Measurements from ENCODE around the gene ATF7IP.

ATF7IP gene

DNA sequence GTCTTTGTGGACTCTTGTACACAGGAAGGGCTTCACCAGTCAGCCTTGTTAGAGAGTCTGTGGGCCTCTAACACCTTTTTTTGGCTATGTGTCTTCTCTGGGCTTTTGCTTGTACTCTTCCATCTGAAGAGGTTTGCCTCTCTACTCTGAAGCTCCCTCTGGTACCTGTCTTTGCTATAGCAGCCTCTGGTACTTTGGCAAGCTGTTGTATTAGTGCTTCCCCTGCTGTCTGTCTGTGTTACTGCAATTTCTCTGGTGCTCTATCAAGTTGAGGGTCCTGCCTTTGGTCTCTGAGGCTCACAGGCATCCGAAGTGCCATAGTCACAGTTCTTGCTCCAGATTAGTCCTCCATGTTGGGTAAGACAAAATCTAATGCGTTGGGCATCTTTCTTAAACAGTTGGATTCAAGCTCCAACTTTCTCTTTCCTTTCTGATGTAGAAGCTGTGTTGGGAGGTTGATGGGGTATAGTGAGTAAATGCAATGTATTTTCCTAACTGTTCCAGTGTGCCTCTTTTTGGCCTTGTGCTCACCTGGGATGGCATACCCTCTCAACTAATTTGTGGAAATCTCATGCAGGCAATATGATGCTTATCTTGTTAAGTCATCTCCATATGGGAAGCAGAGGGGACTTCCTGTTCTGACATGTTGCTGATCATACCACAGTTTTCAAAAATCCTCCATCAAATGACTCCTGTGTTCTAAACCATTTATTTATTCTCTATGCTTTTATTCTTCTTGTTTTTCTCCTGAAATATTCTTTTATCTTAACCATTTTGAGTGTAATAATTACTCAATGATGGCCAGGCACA is 88.8 kb downstream of the ATF7IP start:
- no peak overlapping the region for H3K4me3 ChIP-seq (replicated peaks; ENCODE audit: low read depth, low read length)
- TF ChIP-seq, protein P1, sequence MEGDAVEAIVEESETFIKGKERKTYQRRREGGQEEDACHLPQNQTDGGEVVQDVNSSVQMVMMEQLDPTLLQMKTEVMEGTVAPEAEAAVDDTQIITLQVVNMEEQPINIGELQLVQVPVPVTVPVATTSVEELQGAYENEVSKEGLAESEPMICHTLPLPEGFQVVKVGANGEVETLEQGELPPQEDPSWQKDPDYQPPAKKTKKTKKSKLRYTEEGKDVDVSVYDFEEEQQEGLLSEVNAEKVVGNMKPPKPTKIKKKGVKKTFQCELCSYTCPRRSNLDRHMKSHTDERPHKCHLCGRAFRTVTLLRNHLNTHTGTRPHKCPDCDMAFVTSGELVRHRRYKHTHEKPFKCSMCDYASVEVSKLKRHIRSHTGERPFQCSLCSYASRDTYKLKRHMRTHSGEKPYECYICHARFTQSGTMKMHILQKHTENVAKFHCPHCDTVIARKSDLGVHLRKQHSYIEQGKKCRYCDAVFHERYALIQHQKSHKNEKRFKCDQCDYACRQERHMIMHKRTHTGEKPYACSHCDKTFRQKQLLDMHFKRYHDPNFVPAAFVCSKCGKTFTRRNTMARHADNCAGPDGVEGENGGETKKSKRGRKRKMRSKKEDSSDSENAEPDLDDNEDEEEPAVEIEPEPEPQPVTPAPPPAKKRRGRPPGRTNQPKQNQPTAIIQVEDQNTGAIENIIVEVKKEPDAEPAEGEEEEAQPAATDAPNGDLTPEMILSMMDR (IDR thresholded peaks at IDR 0.05; ENCODE audit: low read length, missing control alignments), result peak; percentile 74
- DNase-seq (ENCODE audit: low read depth), result peak; percentile 66

DNA sequence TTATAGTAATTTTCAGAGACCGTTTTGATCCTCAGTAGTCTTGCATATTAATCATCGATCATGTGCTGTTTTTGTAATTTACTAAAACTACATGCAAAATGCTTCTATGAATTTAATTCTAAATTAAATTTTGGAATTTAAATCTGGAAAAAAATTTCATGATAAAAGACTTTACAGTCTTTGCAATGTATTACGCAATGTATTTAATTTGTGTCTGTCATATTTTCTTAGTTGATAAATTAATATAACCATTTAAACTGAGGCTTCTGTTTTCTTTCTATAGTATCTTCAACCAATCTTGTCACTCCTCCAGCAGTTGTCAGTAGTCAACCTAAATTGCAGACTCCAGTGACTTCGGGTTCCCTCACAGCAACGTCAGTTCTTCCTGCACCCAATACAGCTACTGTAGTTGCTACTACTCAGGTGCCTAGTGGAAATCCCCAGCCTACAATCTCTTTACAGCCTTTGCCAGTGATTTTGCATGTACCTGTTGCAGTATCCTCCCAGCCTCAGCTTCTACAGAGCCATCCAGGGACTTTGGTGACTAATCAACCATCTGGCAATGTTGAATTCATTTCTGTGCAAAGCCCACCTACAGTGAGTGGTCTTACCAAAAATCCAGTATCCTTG is 94.8 kb downstream of the ATF7IP start:
- DNase-seq (ENCODE audit: low read depth), result no peak
- H3K4me3 ChIP-seq (replicated peaks; ENCODE audit: low read depth, low read length), result no peak overlapping the region
- TF ChIP-seq, protein P1 (IDR thresholded peaks at IDR 0.05; ENCODE audit: low read length, missing control alignments), result no peak

DNA sequence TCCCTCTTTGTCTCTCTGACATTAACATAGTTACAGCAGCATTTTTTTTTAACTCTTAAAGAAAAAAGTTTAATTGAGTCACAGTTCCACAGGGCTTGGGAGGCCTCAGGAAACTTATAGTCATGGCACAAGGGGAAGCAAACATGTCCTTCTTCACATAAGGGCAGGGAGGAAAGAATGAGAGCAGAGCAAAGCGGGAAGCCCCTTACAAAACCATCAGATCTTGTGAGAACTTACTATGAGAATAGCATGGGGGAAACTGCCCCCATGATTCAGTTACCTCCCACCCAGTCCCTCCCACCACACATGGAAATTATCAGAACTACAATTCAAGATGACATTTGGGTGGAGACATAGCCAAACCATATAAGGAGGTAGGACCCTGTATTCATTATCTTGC is 106.0 kb downstream of the ATF7IP start:
- TF ChIP-seq, protein P1 (IDR thresholded peaks at IDR 0.05; ENCODE audit: low read length, missing control alignments), result no peak
- no peak overlapping the region for H3K4me3 ChIP-seq (replicated peaks; ENCODE audit: low read depth, low read length)
- DNase-seq (ENCODE audit: low read depth), result no peak

DNA sequence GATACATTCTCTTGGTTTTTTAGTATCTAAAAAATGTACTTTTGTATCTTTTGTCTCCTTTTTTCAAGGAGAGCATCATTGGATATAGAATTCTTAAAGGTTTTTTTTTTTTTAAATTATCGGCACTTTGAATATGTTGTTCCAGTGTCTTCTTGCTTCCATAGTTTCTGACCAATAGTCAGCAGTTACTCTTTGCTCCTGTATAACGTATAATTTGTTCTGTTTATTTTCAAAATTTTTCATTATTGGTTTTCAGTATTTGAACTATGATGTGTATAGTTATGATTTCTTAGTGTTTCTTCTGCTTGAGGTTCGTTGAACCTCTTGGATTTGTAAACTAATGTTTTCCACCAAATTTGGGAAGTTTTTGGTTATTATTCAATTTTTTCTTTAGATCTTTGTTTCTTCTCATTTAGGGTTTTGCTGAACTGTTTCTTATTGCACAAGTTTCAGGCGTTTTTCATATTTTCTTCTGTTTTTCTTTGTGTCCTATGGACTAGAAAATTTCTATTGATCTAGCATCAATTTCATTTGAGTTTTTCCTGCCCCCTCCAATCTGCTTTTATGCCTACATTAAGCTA is 108.3 kb downstream of the ATF7IP start:
- no peak overlapping the region for H3K4me3 ChIP-seq (replicated peaks; ENCODE audit: low read depth, low read length)
- TF ChIP-seq, protein P1 (IDR thresholded peaks at IDR 0.05; ENCODE audit: low read length, missing control alignments), result no peak
- DNase-seq (ENCODE audit: low read depth), result peak; percentile 39

DNA sequence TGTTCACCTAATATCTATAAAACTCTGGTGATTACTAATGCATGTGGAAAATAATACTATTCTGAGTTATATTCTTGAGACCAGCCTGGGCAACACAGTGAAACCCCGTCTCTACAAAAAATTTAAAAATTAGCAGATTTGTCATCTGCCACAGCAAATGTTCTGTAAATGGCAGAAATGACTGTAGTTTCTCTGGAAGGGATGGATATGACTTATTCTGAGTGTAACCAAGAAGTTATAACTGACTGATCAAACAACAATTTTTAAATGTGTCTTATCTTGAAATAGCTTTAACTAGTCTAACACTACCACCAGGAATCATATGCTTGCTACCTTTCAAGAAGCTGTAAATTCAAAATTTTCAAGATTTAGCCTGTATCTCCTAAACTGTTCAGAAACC is 113.5 kb downstream of the ATF7IP start:
- TF ChIP-seq, protein P1 (IDR thresholded peaks at IDR 0.05; ENCODE audit: low read length, missing control alignments), result no peak
- no peak for DNase-seq (ENCODE audit: low read depth)
- no peak overlapping the region for H3K4me3 ChIP-seq (replicated peaks; ENCODE audit: low read depth, low read length)

DNA sequence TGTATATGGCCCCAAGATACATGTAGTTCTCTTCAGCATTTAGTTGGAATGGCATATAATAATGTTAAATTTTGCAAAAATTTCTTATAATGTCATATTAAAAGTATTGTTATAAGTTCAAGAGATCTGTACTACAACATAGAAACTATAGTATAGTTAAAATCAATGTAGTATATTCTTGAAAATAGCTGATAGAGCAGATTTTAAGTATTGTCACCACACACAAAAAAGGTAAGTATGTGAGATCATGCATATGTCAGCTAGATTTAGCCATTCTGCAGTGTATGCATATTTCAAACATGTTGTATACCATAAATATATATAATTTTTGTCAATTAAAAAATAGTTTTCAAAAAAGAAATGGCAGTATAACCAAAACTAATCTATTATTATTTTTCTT is 115.7 kb downstream of the ATF7IP start:
- no peak overlapping the region for H3K4me3 ChIP-seq (replicated peaks; ENCODE audit: low read depth, low read length)
- TF ChIP-seq, protein P1 (IDR thresholded peaks at IDR 0.05; ENCODE audit: low read length, missing control alignments), result no peak
- DNase-seq (ENCODE audit: low read depth), result no peak

Data from fibroblast of pulmonary artery (primary cell).